Measurements from ENCODE around the gene TMEM222. TPM values are rescaled to one million over a fixed set of nuclear protein-coding genes. Genes with fewer than 3 reads are reported as not detected.

Gene TMEM222
- total RNA-seq, 1 experiment from 2014 or later, result 30.6 TPM

DNA sequence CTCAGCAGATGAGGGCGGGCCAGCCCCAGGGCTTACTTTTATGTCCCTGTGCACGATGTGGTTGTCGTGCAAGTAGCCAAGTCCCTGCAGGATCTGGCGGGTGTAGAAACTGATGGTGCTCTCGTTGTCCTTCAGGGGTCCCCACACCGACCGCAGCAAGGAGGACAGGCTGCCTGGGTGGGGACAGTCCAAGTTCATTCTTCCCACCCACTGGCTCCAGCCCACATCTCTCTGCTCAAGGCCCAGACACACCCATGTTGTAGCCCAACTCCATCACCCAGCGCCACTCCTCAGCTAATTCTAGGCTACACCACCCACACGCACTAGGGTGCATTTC, 37.8 kb downstream of the TMEM222 start:
- no peak for DNase-seq (ENCODE audit: low spot score)

GRCh38 chr1:27360159-27361043, 38.4 kb downstream of the TMEM222 start:
- no peak for DNase-seq (ENCODE audit: low spot score)

GRCh38 chr1:27361044-27361402, 39.1 kb downstream of the TMEM222 start:
- DNase-seq (ENCODE audit: low spot score), result no peak

DNA sequence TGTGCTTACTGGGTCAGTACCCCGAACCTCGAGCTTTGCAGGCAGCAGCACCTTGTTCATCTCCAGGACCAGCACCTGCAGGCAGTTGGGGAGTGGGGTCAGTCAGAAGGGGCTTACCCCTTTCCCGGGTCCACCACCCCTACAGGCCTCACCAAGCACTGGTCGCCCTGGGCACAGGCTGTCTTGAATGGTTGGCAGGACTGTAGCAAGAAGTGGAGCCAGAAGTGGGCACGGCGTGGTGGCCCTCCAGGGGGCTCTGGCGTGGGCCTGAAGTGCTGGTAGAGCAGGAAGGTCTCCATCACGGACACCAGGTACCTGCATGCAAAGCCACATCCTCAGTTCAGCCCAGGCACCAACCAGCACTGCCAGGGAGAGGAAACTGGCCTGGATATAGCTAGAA, 39.6 kb downstream of the TMEM222 start:
- DNase-seq (ENCODE audit: low spot score), result no peak

- DNase-seq (ENCODE audit: low spot score), result no peak
Observed at GRCh38 chr1:27363766-27364695, 42.1 kb downstream of the TMEM222 start.

GRCh38 chr1:27364696-27365371, 42.9 kb downstream of the TMEM222 start:
- DNase-seq (ENCODE audit: low spot score), result no peak

- DNase-seq (ENCODE audit: low spot score), result peak; percentile 72
Observed at GRCh38 chr1:27365372-27366112, 43.6 kb downstream of the TMEM222 start.

- peak; percentile 31 for DNase-seq (ENCODE audit: low spot score)
Observed at GRCh38 chr1:27366113-27366410, 44.1 kb downstream of the TMEM222 start.

- DNase-seq (ENCODE audit: low spot score), result peak; percentile 66
Observed at GRCh38 chr1:27366411-27367159, 44.6 kb downstream of the TMEM222 start, which contains the start of gene MAP3K6. MAP3K6 (minus strand) TSS chr1:27366961; CDS start chr1:27366597, 364 bp downstream.

GRCh38 chr1:27367160-27367650, 45.2 kb downstream of the TMEM222 start:
- no peak for DNase-seq (ENCODE audit: low spot score)

DNA sequence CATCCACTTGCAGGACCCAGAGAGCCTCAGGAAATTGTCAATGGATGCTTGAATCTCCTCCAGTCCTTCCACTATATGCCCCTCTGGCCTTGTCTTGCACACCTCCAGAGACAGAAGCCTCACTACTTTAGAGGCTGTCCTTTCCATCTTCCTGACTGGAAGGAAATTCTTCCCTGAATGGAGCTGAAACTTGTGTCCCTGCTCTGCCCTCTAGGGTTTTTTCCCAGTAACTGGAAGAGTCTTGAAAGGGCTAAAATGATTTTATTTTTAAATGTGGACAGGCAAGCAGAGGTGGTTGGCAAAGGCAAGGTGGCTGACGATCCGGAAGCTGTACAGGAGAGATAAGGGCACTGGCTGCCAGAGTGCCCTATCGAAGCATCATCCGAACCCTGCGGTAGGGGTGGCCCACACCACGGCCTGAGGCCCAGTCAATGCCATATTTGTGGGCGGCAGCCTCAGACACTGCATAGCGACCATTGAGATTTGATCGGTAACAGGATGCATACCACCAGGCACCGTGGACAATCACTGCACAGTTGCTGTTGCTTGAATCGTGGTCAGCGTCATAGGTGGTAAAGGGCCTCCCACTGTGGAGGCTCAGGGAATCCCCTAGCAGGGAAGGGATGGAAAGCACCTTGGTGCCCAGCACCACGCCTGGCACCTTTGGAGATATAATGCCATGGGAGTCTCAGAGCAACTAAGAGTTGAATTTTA, 47.1 kb downstream of the TMEM222 start:
- DNase-seq (ENCODE audit: low spot score), result no peak

GRCh38 chr1:27372022-27372807, 50.3 kb downstream of the TMEM222 start:
- no peak for DNase-seq (ENCODE audit: low spot score)

GRCh38 chr1:27372808-27373690, 51.1 kb downstream of the TMEM222 start:
- no peak for DNase-seq (ENCODE audit: low spot score)

DNA sequence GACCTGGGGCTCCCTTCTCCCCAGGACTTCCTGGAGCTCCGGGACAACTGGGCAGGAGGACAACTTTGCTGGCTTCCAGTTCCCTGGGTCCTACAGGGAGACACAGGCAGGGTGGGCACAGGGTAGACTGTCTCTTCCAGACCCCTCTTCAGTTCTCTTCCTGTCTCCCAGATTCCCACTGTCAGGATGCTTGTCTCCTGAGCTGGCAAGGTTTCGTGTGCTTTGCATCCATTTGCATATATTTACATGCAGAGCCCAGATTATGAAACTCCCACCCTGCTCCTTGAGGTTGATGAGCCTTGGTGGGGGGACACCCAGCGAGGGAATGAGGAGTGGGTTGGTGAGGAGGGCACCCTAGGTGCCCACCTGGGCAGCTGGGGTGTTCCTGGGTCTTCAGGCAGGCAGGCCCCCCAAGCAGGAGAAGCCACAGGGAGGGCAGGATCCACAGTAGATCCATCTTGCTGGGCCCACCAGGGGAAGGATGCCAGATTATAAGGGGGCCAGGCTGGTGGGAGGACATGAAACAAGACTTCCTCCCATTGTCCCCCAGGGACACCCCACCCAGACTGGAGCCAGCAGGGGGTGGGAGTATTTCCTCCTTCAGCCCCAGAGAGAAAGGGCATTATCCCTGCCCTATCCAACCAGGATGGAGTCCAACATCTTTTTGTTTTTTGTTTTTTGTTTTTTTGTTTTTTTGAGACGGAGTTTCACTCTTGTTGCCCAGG, 52.6 kb downstream of the TMEM222 start, which contains the start of gene FCN3:
FCN3 (minus strand) TSS at position 463 of the 725 bp plus-strand sequence; CDS start at position 457, 6 bp downstream.
- no peak for DNase-seq (ENCODE audit: low spot score)

DNA sequence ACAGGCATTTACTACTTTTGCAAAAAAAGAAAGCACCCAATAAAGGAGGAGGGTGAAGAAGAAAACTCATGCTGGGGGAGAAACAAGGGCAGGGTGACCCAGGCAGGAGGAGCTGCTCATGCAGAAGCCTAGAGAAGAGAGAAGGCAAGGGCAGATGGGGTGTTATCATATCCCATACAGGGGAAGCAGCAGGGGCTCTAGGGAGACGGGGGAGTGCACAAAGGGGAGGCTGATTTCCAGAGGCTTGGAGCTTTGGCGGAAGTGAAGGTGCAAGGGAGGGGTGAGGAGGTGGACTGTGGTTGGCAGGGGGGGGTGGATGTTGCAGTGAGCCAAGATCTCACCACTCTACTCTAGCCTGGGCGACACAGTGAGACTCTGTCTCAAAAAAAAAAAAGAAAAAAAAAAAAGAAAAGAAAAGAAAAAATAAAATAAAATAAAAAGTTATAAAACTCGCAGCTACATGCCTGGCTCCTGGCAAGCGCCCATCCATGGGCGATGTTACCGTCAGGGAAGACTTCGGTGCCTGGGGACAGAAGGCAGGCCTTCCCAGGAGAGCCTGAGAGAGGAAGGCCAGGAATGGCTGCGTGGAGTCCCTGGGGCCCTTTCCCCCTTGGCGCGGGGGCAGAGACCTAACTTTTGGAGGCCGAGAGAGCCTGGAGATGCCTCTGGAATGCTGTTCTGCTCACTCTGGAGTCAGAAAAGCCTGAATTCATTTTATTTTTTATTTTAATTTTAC, 56.0 kb downstream of the TMEM222 start:
- no peak for DNase-seq (ENCODE audit: low spot score)

GRCh38 chr1:27379564-27380122, 57.7 kb downstream of the TMEM222 start:
- DNase-seq (ENCODE audit: low spot score), result no peak

Measured in A172 (cell line).